ENCODE results near the gene HGS. TPM values are rescaled to one million over a fixed set of nuclear protein-coding genes. Genes with fewer than 3 reads are reported as not detected.

The HGS gene
- total RNA-seq, 1 experiment from 2014 or later, result 146 TPM

- Histone ChIP-seq H3K9me3 (replicated peaks) (no peaks in the 10 kb centered on the region), H3K27ac (peak overlapping the region; percentile 94), H3K27me3 (replicated peaks) (no peaks in the 10 kb centered on the region), H3K4me1 (replicated peaks) (peaks cover 29% of the 10 kb centered on the region), H3K4me3 (peak overlapping the region; percentile 98), H3K36me3 (peaks cover 85% of the 10 kb centered on the region)
- no peak for DNase-seq (ENCODE audit: low read depth in 1 of 2, low spot score in 2 of 2)
Observed at GRCh38 chr17:81684442-81684911, 666 bp downstream of the HGS start.

GRCh38 chr17:81685108-81685507, 1.3 kb downstream of the HGS start:
- Histone ChIP-seq H3K9me3 (replicated peaks) (no peaks in the 10 kb centered on the region), H3K4me3 (peak overlapping the region; percentile 98), H3K27ac (peak overlapping the region; percentile 94), H3K27me3 (replicated peaks) (no peaks in the 10 kb centered on the region), H3K4me1 (replicated peaks) (peaks cover 29% of the 10 kb centered on the region), H3K36me3 (peaks cover 89% of the 10 kb centered on the region)
- DNase-seq (ENCODE audit: low read depth in 1 of 2, low spot score in 2 of 2), result peak; percentile 52 to 82

GRCh38 chr17:81686614-81687013, 2.8 kb downstream of the HGS start:
- H3K27ac ChIP-seq, result no peak overlapping the region
- no peaks in the 10 kb centered on the region for H3K9me3 ChIP-seq (replicated peaks)
- DNase-seq (ENCODE audit: low read depth in 1 of 2, low spot score in 2 of 2), result no peak
- H3K4me3 ChIP-seq, result no peak overlapping the region
- H3K4me1 ChIP-seq (replicated peaks), result peaks cover 27% of the 10 kb centered on the region
- H3K27me3 ChIP-seq (replicated peaks), result no peaks in the 10 kb centered on the region
- peaks cover 90% of the 10 kb centered on the region for H3K36me3 ChIP-seq

- H3K4me1 ChIP-seq (replicated peaks), result peaks cover 16% of the 10 kb centered on the region
- peaks cover 94% of the 10 kb centered on the region for H3K36me3 ChIP-seq
Observed at GRCh38 chr17:81687770-81688541, 4.1 kb downstream of the HGS start.

GRCh38 chr17:81688616-81689015, 4.8 kb downstream of the HGS start:
- peaks cover 16% of the 10 kb centered on the region for H3K4me1 ChIP-seq (replicated peaks)
- no peak for DNase-seq (ENCODE audit: low read depth in 1 of 2, low spot score in 2 of 2)
- H3K27ac ChIP-seq, result no peak overlapping the region
- H3K36me3 ChIP-seq, result peaks cover 97% of the 10 kb centered on the region
- H3K27me3 ChIP-seq (replicated peaks), result no peaks in the 10 kb centered on the region
- no peak overlapping the region for H3K4me3 ChIP-seq
- no peaks in the 10 kb centered on the region for H3K9me3 ChIP-seq (replicated peaks)

More at GRCh38 chr17:81687770-81688541, 4.1 kb downstream of the HGS start:
- DNase-seq (ENCODE audit: low read depth in 1 of 2, low spot score in 2 of 2), result no peak
- no peak overlapping the region for H3K27ac ChIP-seq
- H3K27me3 ChIP-seq (replicated peaks), result no peaks in the 10 kb centered on the region
- H3K9me3 ChIP-seq (replicated peaks), result no peaks in the 10 kb centered on the region
- H3K4me3 ChIP-seq, result no peak overlapping the region

GRCh38 chr17:81690066-81690465, 6.3 kb downstream of the HGS start:
- H3K27me3 ChIP-seq (replicated peaks), result no peaks in the 10 kb centered on the region
- H3K4me1 ChIP-seq (replicated peaks), result peaks cover 6% of the 10 kb centered on the region
- H3K4me3 ChIP-seq, result no peak overlapping the region
- H3K36me3 ChIP-seq, result peaks cover 100% of the 10 kb centered on the region
- no peak overlapping the region for H3K27ac ChIP-seq
- no peaks in the 10 kb centered on the region for H3K9me3 ChIP-seq (replicated peaks)
- DNase-seq (ENCODE audit: low read depth in 1 of 2, low spot score in 2 of 2), result no peak

- Histone ChIP-seq H3K4me1 (replicated peaks) (peaks cover 2% of the 10 kb centered on the region), H3K36me3 (peaks cover 100% of the 10 kb centered on the region), H3K27ac (no peak overlapping the region), H3K9me3 (replicated peaks) (no peaks in the 10 kb centered on the region), H3K27me3 (replicated peaks) (no peaks in the 10 kb centered on the region), H3K4me3 (no peak overlapping the region)
- DNase-seq (ENCODE audit: low read depth in 1 of 2, low spot score in 2 of 2), result no peak
Observed at GRCh38 chr17:81690549-81690948, 6.7 kb downstream of the HGS start.

- Histone ChIP-seq H3K27ac (no peak overlapping the region), H3K27me3 (replicated peaks) (no peaks in the 10 kb centered on the region), H3K36me3 (peaks cover 100% of the 10 kb centered on the region), H3K4me3 (no peak overlapping the region), H3K4me1 (replicated peaks) (no peaks in the 10 kb centered on the region), H3K9me3 (replicated peaks) (no peaks in the 10 kb centered on the region)
- no peak for DNase-seq (ENCODE audit: low read depth in 1 of 2, low spot score in 2 of 2)
Observed at GRCh38 chr17:81691196-81691595, 7.4 kb downstream of the HGS start.

- H3K4me1 ChIP-seq (replicated peaks), result no peaks in the 10 kb centered on the region
- no peaks in the 10 kb centered on the region for H3K9me3 ChIP-seq (replicated peaks)
- no peak for DNase-seq (ENCODE audit: low read depth in 1 of 2, low spot score in 2 of 2)
- H3K27me3 ChIP-seq (replicated peaks), result no peaks in the 10 kb centered on the region
- H3K4me3 ChIP-seq, result no peak overlapping the region
- H3K27ac ChIP-seq, result no peak overlapping the region
- peaks cover 100% of the 10 kb centered on the region for H3K36me3 ChIP-seq
Observed at GRCh38 chr17:81691608-81692007, 7.8 kb downstream of the HGS start.

- Histone ChIP-seq H3K27ac (no peak overlapping the region), H3K4me1 (replicated peaks) (no peaks in the 10 kb centered on the region), H3K27me3 (replicated peaks) (no peaks in the 10 kb centered on the region), H3K4me3 (no peak overlapping the region), H3K36me3 (peaks cover 100% of the 10 kb centered on the region), H3K9me3 (replicated peaks) (no peaks in the 10 kb centered on the region)
- no peak for DNase-seq (ENCODE audit: low read depth in 1 of 2, low spot score in 2 of 2)
Observed at GRCh38 chr17:81693509-81694210, 9.8 kb downstream of the HGS start.

GRCh38 chr17:81694810-81695209, 11.0 kb downstream of the HGS start:
- no peaks in the 10 kb centered on the region for H3K4me1 ChIP-seq (replicated peaks)
- H3K27ac ChIP-seq, result no peak overlapping the region
- no peaks in the 10 kb centered on the region for H3K27me3 ChIP-seq (replicated peaks)
- DNase-seq (ENCODE audit: low read depth in 1 of 2, low spot score in 2 of 2), result no peak
- H3K4me3 ChIP-seq, result no peak overlapping the region
- H3K36me3 ChIP-seq, result peaks cover 100% of the 10 kb centered on the region
- H3K9me3 ChIP-seq (replicated peaks), result no peaks in the 10 kb centered on the region

GRCh38 chr17:81695211-81695610, 11.4 kb downstream of the HGS start:
- no peaks in the 10 kb centered on the region for H3K27me3 ChIP-seq (replicated peaks)
- H3K9me3 ChIP-seq (replicated peaks), result no peaks in the 10 kb centered on the region
- no peak overlapping the region for H3K4me3 ChIP-seq
- no peak overlapping the region for H3K27ac ChIP-seq
- no peak for DNase-seq (ENCODE audit: low read depth in 1 of 2, low spot score in 2 of 2)
- H3K4me1 ChIP-seq (replicated peaks), result no peaks in the 10 kb centered on the region
- peaks cover 98% of the 10 kb centered on the region for H3K36me3 ChIP-seq

GRCh38 chr17:81695801-81696200, 12.0 kb downstream of the HGS start:
- H3K9me3 ChIP-seq (replicated peaks), result no peaks in the 10 kb centered on the region
- H3K4me3 ChIP-seq, result no peak overlapping the region
- no peaks in the 10 kb centered on the region for H3K4me1 ChIP-seq (replicated peaks)
- H3K27me3 ChIP-seq (replicated peaks), result no peaks in the 10 kb centered on the region
- no peak overlapping the region for H3K27ac ChIP-seq
- H3K36me3 ChIP-seq, result peaks cover 95% of the 10 kb centered on the region
- no peak for DNase-seq (ENCODE audit: low read depth in 1 of 2, low spot score in 2 of 2)

GRCh38 chr17:81696218-81696941, 12.6 kb downstream of the HGS start:
- Histone ChIP-seq H3K4me1 (replicated peaks) (peaks cover 5% of the 10 kb centered on the region), H3K9me3 (replicated peaks) (no peaks in the 10 kb centered on the region), H3K4me3 (no peak overlapping the region), H3K27ac (no peak overlapping the region), H3K36me3 (peaks cover 95% of the 10 kb centered on the region), H3K27me3 (replicated peaks) (no peaks in the 10 kb centered on the region)
- DNase-seq (ENCODE audit: low read depth in 1 of 2, low spot score in 2 of 2), result no peak
